OCI-LY7 (cell line): Measurements from ENCODE around the gene FOLR1. TPM values are rescaled to one million over a fixed set of nuclear protein-coding genes. Genes with fewer than 3 reads are reported as not detected.
"Not testable (repeated sequence)": the region's sequence is repeated elsewhere in the genome, so short reads cannot be mapped to it uniquely, and the experiment has no call there.

Experiments used
- BruUV-seq: library from RNA; stranded (reverse); fragments of 400-500 nt; replicated peaks from 2 replicates; lab custom pipeline; 2021; lab: Mats Ljungman, UMichigan
- CTCF ChIA-PET: fragments of 300-600 bp; sonication (Branson Sonifier 250); formaldehyde crosslinking; loops from one replicate; lab custom pipeline; 2022; ENCODE audit warnings: antibody characterized with exemption; ENCODE audit not compliant: unreplicated experiment; lab: Charles Lee
- POLR2A ChIA-PET: fragments of 300-600 bp; sonication (Branson Sonifier 250); formaldehyde crosslinking; loops from one replicate; lab custom pipeline; 2022; ENCODE audit warnings: antibody characterized with exemption; lab: Charles Lee
- DNase-seq: peaks from one replicate; pipeline ENCODE4 v3.0.0-alpha.2; 2015; ENCODE audit warnings: low spot score
- H2AFZ ChIP-seq: fragments of 200-600 bp; sonication (generic), shearing (Covaris generic); 2 replicates; pipeline ENCODE4 v1.6.1; 2014; ENCODE audit warnings: mild to moderate bottlenecking, antibody characterized with exemption, low read length, moderate library complexity
- H3K27ac ChIP-seq: fragments of 200-600 bp; sonication (generic); 2 replicates; pipeline ENCODE4 v1.5.1; 2014; ENCODE audit warnings: mixed run types, low read depth, mild to moderate bottlenecking, moderate library complexity, low read length, inconsistent platforms; ENCODE audit not compliant: poor library complexity, severe bottlenecking
- H3K36me3 ChIP-seq: fragments of 200-600 bp; sonication (generic); 2 replicates; pipeline ENCODE4 v1.6.1; 2014; ENCODE audit warnings: mild to moderate bottlenecking, antibody characterized with exemption, low read length, moderate library complexity, mixed read lengths; ENCODE audit not compliant: insufficient read depth
- H3K4me1 ChIP-seq: fragments of 200-600 bp; sonication (generic); 2 replicates; pipeline ENCODE4 v1.5.1; 2014; ENCODE audit warnings: mild to moderate bottlenecking, low read length; ENCODE audit not compliant: insufficient read depth, poor library complexity, severe bottlenecking
- H3K4me2 ChIP-seq: fragments of 200-600 bp; sonication (generic); 2 replicates; pipeline ENCODE4 v1.6.1; 2014; ENCODE audit warnings: mild to moderate bottlenecking, low read length
- H3K4me3 ChIP-seq: fragments of 200-600 bp; sonication (generic); 2 replicates; pipeline ENCODE4 v1.5.1; 2014; ENCODE audit warnings: mild to moderate bottlenecking, low read depth, low read length; ENCODE audit not compliant: poor library complexity, severe bottlenecking
- H3K79me2 ChIP-seq: fragments of 200-600 bp; sonication (generic); 2 replicates; pipeline ENCODE4 v1.6.1; 2016; ENCODE audit warnings: low read depth, mild to moderate bottlenecking, low read length, moderate library complexity, mixed read lengths; ENCODE audit not compliant: insufficient read depth
- H3K9me2 ChIP-seq: fragments of 200-600 bp; sonication (generic); 2 replicates; pipeline ENCODE4 v1.6.1; 2016; ENCODE audit warnings: mild to moderate bottlenecking, low read length, mixed read lengths; ENCODE audit not compliant: insufficient read depth
- H3K9me3 ChIP-seq: fragments of 200-600 bp; sonication (generic); 2 replicates; pipeline ENCODE4 v1.6.1; 2014; ENCODE audit warnings: mild to moderate bottlenecking, mixed run types, low read length, mixed read lengths
- H4K20me1 ChIP-seq: fragments of 200-600 bp; sonication (generic); 2 replicates; pipeline ENCODE4 v1.6.1; 2014; ENCODE audit warnings: mild to moderate bottlenecking, antibody characterized with exemption, low read length, moderate library complexity, mixed read lengths; ENCODE audit not compliant: insufficient read depth
- CTCF ChIP-seq: fragments of 200-600 bp; sonication (generic); conservative IDR thresholded peaks from 2 replicates; pipeline ENCODE4 v1.5.1; 2014; ENCODE audit warnings: mild to moderate bottlenecking, antibody characterized with exemption, low read length, moderate library complexity, mixed read lengths
- EZH2phosphoT487 ChIP-seq: fragments of 200-600 bp; sonication (generic); IDR thresholded peaks from 2 replicates; pipeline ENCODE4 v1.6.1; 2018; ENCODE audit warnings: low read depth, borderline replicate concordance, mild to moderate bottlenecking, mixed run types, antibody characterized with exemption, low read length, moderate library complexity, mixed read lengths
- intact Hi-C: fragments of 100-400 bp; cut with micrococcal nuclease; formaldehyde crosslinking; loops from one replicate; pipeline ENCODE4 v1.10.0; 2022; ENCODE audit not compliant: unreplicated experiment
- total RNA-seq, 2 experiments: library from RNA; depleted of rRNA in 1 of 2; stranded (reverse); fragments of >200 nt in 1 of 2; shearing (Covaris generic) in 1 of 2; gene quantifications; 2 replicates each; pipeline ENCODE4 v1.2.3, GENCODE V29; 2014 to 2022

The FOLR1 gene
- total RNA-seq, 2 experiments from 2014 or later = not detected

- Histone ChIP-seq H3K36me3 (no peaks in the 10 kb centered on the region), H2AFZ (no peak overlapping the region), H3K9me3 (no peaks in the 10 kb centered on the region), H3K27ac (no peak overlapping the region), H3K4me1 (no peaks in the 10 kb centered on the region), H3K79me2 (no peaks in the 10 kb centered on the region), H3K4me2 (no peak overlapping the region), H4K20me1 (no peaks in the 10 kb centered on the region), H3K9me2 (no peaks in the 10 kb centered on the region), H3K4me3 (no peak overlapping the region)
- DNase-seq = no peak
- no TSS peak for BruUV-seq
- TF ChIP-seq CTCF (no peak), EZH2phosphoT487 (no peak)
- ChIA-PET CTCF (no interaction called here), POLR2A (interaction anchor here (0.5 kb wide), 1 partner anchor 63 kb away, joined by 4 read pairs; no protein-coding TSS in a partner anchor)
- intact Hi-C loops = no loop called here
Observed at GRCh38 chr11:72160319-72160718, 31.6 kb upstream of the FOLR1 start.

GRCh38 chr11:72162891-72163492 lies 28.9 kb upstream of the FOLR1 start:
- no peak overlapping the region for H3K27ac ChIP-seq
- no peak overlapping the region for H3K4me2 ChIP-seq
- no TSS peak for BruUV-seq
- no peak for DNase-seq
- no peaks in the 10 kb centered on the region for H4K20me1 ChIP-seq
- intact Hi-C loops = no loop called here
- no peak overlapping the region for H3K4me3 ChIP-seq
- H3K36me3 ChIP-seq = no peaks in the 10 kb centered on the region
- no peak for TF ChIP-seq EZH2phosphoT487
- TF ChIP-seq CTCF = no peak
- no peaks in the 10 kb centered on the region for H3K4me1 ChIP-seq
- no peak overlapping the region for H2AFZ ChIP-seq
- POLR2A ChIA-PET = no interaction called here
- CTCF ChIA-PET = no interaction called here
- H3K9me3 ChIP-seq = no peaks in the 10 kb centered on the region
- no peaks in the 10 kb centered on the region for H3K9me2 ChIP-seq
- H3K79me2 ChIP-seq = no peaks in the 10 kb centered on the region

GRCh38 chr11:72164187-72164586 lies 27.8 kb upstream of the FOLR1 start:
- H3K4me2 ChIP-seq, H3K36me3 ChIP-seq, POLR2A ChIA-PET, H3K9me2 ChIP-seq, H4K20me1 ChIP-seq, H3K9me3 ChIP-seq, intact Hi-C loops, H3K4me1 ChIP-seq, H2AFZ ChIP-seq, H3K79me2 ChIP-seq, H3K27ac ChIP-seq, CTCF ChIA-PET, DNase-seq, H3K4me3 ChIP-seq, BruUV-seq: not testable (repeated sequence)

GRCh38 chr11:72169046-72169555 lies 22.8 kb upstream of the FOLR1 start:
- DNase-seq, H3K9me2 ChIP-seq, H2AFZ ChIP-seq, H3K27ac ChIP-seq, H3K79me2 ChIP-seq, H3K4me3 ChIP-seq, intact Hi-C loops, POLR2A ChIA-PET, H3K4me2 ChIP-seq, H3K4me1 ChIP-seq, H4K20me1 ChIP-seq, BruUV-seq, H3K36me3 ChIP-seq, CTCF ChIA-PET, H3K9me3 ChIP-seq: not testable (repeated sequence)

- CTCF ChIA-PET, BruUV-seq: not testable (repeated sequence)
Observed at GRCh38 chr11:72169754-72170153, 22.2 kb upstream of the FOLR1 start.

More at GRCh38 chr11:72169754-72170153, 22.2 kb upstream of the FOLR1 start:
- H3K36me3 ChIP-seq, DNase-seq, H3K27ac ChIP-seq, H2AFZ ChIP-seq, H3K79me2 ChIP-seq, H4K20me1 ChIP-seq, H3K4me3 ChIP-seq, H3K9me2 ChIP-seq, intact Hi-C loops, H3K4me2 ChIP-seq, H3K4me1 ChIP-seq, H3K9me3 ChIP-seq, POLR2A ChIA-PET: not testable (repeated sequence)
